Activated CD4-positive, alpha-beta T cell treated with anti-CD3 and anti-CD28 coated beads, Interleukin-2, amount 50 U/mL, for 16 hours (primary cell): ENCODE results near the gene AGAP1.
A peak's percentile ranks its signal among the peaks of the same experiment; 100 is the strongest.

Experiments used
- DNase-seq: peaks from one replicate; pipeline ENCODE4 v3.0.0-alpha.2; 2020

The AGAP1 gene

DNA sequence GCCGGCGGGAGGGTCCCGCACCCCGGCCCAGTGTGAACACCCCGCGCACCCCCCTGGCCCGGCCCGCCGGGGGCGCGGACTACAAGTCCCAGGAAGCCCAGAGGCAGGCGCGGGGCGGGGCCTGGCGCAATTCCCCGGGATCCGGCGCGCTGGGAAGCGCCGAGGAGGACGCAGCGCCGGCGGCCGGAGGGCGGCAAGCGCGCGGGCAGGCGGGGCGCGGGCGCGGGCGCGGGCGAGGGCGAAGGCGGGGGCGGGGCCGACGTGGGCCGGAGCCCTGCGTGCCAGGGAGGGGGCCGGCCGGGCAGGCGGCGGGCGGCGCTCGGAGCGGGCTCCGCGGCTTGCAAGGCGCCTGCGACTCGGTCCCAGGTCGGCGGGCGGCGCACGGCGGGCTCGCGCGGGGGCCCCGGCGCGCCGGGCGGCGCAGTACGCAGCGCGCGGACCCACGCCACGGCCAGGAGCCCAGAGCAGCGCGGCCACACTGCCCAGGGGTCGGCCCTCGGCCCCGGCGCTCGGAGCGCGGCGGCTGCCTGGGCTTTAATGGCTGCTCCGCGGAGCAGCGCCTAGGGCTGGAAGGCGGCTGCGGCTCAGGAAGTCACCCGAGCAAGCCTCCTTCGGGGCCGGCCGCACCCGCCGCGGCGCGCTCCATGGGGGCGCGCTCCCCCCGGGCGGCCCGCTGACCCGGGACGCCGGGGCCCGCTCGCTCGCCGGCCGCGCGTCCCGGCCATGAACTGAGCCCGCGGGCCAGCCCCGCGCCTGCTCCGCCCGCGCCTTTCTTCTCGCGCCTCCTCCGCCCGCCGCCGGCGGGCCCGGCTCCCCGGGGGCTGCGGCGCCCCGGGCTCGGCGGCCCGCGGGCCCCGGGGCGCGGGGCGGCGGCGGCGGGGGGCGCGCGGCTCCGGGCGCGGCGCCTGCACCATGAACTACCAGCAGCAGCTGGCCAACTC is at the start of gene AGAP1:
AGAP1 (plus strand) TSS at position 269 of the 941 bp plus-strand sequence.
- DNase-seq: peak; percentile 18

DNA sequence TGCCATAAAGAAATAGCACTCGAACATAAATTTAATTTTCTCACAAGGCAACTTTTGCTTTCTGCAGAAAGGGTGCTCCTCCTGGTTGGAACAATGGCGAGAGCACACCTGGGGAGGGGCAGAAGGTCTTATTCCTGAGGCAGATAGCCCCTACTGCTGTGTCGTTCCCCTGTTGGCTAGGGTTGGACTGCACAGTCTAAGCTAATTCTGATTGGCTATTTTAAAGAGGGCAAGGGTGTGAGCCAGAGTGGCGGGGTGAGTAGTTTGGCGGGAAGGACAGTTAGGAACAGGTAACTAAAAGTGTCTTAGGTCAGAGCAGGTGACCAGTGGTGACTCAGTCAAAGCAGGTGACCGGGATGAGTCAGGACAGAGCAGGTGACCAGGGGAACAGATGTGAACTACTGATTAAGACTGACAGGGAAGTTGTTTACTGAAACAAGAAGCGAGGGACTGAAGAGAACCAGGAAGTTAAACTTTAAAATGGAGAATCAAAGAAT is 49.7 kb upstream of the AGAP1 start:
- DNase-seq: no peak

DNA sequence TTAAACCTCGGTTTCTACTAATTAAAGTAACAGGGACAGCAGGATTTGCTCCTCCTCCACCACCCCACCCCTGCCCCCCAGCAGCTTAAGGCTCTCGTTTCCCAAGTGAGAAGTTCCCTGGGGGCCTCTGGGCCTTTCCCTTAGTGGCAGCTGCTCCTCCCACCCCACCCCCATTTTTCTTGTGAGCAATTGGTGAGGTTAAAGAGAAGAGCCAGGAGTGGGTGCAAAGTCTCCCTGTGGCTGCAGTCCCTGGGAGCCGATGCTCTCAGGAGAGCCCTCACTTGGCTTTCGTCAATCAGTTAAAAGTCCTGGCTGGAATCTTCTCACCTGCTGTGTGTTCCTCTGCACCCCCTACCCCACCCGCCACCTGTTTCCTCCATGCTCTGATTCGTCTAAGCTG is 48.7 kb upstream of the AGAP1 start:
- DNase-seq: no peak

DNA sequence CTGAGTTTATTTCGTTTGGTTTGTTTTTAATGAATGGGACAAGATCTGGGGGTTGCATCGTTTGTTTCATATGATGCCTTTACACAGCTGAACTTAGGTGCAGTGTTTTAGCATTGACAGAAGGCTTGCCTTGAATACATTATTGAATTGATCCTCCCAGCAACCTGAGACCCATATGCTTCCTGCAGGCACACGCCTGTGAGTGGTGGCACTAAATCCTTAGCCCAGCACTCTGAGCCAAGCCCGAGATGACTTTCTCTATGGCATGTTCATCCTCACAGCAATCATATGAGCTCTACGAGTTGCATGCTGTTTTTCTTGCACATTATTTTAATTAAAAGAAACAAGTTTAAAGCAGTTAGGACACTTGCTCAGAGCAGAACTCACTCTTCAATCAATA is 47.8 kb upstream of the AGAP1 start:
- DNase-seq: no peak

DNA sequence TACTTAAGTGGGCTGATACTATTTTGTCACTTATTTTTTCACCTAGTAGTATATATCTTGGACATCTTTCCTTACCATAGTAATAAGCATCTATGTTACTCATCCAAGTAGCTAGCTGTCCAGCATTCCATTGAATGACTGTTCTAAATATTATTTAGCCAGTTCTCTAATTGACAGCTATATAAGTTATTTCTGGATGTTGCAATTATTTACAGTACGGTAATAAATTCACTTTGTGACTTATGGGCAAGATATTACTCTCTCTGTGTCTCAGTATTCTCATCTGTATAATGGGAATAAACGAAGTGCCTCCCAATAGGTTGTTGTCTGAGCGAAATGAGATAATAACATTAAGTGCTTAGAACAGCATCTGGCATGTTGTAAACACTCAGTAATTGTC is 46.6 kb upstream of the AGAP1 start:
- DNase-seq: no peak

DNA sequence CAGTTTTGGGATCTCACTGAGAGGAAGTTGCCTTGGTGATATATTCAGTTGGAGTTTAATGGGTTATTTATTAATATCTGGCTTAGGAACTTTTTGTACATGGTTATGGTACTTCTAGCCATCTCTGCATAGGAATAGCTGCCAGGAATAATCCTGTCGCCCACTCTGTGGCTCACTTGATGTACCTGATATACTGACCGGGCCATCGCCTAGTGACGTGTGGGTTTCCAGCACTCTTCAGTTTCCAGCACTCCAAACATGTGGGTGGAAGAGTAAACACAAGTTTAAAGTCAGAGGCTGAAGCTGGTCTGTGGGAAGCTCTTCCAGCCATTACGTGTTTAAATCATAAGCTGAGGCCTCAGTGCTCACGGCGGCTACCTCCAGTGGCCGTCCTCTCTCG is 44.3 kb upstream of the AGAP1 start:
- DNase-seq: no peak

DNA sequence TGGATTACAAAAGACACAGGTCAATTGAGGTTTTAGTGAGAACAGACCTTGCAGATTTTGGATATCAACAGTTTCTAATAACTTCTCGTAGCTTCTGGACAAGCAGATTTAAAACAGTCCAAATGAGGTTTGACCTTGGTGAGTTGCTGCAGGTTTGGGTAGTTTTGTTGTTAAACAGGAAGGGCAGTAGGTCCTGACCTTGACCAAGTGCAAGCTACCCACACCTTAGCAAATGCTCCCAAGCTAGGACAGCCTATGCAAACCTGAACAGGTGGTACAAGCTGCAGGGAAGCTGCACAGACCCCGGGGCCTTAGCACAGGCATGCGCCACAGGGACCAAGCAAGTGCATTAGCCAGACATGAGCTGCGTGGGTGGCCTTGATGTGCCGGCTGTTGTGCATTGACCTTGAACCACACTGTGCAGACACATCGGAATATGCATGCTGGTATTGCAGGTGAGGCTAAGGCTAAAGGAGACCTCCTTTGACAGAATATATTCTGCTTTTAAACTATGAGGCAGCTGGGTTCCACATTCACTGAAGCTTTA is 40.2 kb upstream of the AGAP1 start:
- no peak for DNase-seq

DNA sequence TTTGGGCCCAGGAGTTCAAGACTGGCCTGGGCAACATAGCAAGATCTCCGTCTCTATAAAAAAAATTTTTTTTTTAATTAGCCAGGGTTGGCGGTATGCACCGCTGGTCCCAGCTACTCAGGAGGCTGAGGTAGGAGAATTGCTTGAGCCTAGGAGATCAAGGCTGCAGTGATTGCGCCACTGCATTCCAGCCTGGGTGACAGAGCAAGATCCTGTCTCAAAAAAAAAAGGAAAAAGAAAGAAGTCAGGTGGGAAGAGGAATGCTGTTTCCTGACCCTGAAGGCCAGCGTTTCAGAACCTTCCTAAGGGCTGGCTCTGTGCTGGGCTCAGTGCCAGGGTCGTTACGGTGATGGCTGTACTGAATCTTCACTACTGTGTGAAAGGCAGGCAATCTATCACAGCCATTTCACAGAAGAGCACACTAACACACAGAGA is 35.0 kb upstream of the AGAP1 start:
- DNase-seq: no peak

DNA sequence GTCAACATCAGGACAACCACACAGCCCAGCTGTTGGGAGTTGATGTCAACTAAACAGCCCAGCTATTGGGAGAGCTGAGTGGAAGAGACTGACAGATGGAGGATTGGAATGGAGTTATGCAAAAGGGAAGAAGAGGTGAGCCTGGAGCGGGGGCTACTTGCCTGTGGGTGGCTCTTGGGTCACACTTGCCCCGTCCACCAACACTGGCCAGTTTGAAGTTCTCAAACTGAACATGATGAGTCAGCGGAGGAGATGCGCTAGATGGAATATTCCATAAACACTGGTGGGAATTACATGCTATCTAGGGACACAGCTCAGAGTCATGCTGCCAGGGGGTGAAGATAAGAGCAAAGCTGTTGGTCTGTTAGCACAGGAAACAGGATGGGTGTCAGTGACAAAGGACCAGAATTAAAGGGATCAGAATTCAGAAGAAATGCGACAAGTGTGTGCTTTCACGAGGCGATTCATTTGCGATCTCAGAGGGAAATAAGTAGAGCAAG is 33.2 kb upstream of the AGAP1 start:
- DNase-seq: no peak

DNA sequence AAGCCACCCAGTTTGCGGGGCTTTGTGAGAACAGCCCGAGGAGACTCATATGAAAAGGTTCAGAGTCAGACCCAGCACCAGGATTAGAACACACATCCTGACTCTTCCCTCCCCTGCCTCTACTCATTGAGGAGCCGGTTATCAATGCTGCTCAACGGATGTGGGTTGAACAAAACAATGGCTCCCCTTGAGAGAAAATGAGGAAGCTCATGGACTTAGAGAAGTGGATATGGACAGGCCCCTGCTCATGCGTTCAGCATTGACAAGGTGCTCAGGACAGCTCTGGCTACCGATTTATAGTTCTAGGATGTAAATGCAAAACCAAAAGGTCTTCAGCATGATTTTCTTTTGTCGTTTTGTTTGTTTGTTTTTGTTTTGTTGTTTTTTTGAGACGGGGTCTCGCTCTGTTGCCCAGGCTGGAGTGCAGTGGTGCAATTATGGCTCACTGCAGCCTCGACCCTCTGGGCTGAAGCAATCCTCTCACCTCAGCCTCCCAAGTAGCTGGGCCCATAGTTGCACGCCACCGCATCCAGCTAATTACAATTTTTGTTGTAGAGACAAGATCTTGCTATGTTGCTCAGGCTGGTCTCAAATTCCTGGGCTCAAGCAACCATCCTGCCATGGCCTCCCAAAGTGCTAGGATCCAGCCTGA is 32.0 kb upstream of the AGAP1 start:
- DNase-seq: no peak

DNA sequence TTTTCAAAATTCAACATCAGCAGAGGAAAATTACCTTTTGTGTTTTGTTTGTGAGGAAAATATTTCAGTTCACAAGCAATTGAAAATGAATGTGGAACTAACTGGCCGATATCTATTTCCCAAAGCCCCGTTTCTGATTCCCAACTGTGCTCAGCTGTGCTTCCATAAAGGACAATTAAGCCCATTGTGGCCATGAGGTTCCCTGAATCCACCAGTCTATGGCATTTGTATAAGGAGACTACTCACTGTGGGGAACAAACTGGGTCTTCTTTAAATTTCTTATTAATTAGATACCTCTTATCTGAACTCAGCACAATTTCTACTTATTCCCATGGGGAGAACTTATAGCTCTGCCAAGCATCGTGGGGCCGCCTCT is 31.4 kb upstream of the AGAP1 start:
- no peak for DNase-seq

DNA sequence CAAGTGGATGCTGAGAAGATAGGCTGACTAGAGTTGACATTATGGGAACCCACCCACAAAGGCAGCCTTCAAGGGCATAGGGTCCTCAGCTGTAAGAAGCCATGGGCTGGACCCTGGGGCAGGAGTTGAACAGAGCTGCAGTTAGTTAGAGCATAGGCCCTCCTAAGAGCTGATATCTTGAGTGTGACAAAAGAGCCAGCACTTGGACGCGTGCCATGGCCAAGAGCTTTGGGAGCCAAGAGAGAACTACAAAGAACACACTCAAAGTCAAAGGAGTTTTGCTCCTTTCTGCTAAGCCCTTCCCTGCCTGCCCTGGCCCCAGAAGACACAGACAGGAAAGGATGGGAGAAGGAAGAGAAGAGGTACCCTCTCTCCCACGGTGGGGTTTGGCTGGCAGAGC is 29.9 kb upstream of the AGAP1 start:
- DNase-seq: no peak

DNA sequence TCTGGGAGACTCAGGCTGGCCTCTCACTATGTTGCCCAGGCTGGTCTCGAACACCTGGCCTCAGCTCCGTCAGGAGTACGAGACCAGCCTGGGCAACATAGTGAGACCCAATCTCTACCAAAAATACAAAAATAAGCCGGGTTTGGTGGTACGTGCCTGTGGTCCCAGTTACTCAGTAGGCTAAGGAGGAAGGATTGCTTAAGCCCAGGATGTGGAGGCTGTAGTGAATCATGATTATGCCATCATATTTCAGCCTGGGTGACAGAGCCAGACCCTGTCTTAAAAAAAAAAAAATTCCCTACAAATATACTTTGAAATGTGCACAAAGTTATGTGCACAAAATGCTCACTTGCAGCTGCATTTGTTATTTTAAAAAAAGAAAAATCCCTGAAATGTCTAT is 26.3 kb upstream of the AGAP1 start:
- DNase-seq: no peak

DNA sequence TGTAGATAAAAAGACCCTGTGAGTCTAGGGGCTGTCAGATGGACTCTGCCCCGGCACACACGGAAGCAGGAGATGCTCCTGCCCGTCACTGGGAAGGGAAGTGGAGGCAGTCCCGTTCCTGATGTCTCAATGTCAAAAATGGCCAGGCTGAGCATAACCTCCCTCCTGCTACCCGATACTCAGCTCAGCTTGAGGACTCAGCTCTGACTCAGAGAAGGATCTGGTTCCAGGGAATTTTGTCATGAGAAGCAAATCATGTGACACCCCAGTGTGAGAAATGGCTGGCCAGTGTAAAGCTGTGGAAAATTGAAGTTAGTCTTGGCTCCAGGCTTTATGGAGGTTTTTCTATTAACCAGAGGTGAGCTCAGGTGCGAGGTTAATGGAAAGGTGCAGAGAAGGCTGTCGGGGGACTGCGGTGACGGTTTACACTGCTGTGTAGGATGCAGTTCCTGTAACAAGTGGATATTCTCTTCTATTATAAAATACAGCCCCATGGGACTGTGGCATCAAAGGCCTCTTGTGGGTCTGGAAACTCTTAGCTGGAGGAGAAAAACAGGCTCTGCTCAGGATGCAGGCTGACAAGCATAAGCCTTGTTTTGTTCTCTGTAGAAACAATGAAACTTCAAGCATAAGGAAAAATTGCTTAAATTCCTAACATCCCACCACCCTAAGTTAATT is 24.7 kb upstream of the AGAP1 start:
- DNase-seq: no peak

DNA sequence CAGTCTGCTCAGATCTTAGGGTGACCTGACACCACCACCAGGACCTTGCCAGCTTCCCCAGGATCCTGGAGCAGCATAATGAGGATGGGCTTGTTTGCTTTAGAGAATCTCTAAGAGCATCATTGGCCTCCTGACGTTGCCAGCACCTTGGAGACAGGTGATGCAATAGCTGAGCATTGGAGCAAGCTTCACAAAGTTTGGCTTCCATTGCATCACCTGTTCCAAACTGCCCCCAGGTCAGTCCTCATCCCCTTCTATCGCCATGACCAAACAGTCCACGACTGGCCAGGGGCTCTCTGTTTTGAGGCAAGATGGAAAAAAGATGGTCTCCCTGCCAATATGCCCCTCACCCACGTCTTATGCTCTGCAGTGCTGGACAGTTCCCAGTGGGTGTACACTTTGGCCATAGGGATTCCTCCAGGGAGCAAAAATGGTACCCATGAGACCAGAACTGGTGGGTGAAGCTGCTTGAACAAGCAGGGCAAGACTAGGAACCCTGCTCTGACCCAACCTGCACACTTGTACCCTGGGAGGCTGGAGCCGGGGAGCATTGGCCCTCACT is 22.6 kb upstream of the AGAP1 start:
- DNase-seq: no peak

DNA sequence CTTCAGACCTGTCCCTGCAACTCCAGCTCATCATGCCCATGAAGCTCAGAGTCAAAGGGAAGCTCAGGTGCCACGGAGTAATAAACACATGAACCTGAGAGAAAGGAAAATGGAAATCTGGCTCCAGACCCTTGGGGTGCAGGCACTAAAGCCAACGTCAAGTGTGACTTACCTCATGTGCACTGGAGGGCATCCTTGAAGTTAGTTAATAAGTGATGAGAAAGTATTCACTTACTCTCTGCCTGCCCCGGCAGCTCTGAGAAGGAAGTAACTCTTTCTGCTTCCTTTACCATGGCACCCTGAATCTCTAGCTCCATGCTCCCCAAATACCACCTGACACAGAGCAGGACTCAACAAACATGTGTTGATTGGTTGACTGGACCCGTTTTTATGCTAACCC is 21.4 kb upstream of the AGAP1 start:
- no peak for DNase-seq

DNA sequence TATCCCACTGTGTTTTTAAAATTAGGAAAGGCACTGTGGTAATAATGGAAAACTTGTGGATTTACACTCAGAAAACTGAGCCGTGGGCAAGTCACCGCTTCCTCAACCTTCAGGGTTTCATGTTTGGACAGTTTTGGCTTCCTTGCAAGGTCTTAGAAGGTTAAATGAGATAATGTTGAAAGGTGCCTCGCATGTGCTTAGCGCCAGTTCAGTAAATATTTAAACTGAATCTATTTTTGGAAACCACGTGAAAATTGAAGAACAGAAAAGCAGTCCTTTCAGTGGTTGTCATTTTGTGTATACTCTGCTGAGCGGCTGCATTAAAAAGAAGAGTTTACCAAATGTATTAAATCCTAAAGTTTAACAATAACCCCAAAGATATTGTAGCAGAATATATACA is 15.2 kb upstream of the AGAP1 start:
- DNase-seq: no peak

DNA sequence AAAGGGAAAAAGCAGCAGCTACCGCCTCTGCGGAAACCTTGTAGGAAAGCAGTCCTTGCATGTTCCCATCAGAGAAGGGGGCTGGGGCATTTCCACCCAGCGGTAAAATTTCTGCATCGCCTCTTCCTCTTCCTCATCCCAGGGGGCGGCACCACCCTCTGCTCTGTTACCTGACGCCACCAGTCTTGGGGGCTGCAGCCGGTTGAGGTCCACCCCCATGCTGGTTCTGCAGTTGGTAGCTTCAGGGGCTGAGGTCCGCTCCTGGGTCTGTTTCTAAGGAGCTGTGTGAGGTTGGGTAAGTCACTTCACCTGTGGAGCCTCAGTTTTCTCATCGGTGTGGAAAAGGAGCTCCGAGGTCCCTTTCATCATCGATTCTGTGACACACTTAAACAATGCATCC is 14.2 kb upstream of the AGAP1 start:
- no peak for DNase-seq

DNA sequence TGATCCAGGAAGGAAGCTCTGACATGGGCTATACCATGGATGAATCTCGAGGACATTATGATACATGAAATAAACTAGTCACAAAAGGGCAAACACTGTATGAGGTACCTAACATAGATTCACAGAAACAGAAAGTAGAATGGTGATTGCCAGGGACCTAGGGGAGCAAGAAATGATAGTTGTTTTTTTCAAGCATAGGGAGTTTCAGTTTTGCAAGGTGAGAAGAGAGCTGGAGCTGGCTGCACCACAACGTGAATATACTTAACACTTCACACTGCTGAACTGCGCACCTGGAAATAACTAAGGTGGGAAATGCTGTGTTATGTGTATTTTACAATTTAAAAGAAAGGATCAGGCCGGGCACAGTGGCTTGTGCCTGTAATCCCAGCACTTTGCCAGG is 13.2 kb upstream of the AGAP1 start:
- DNase-seq: no peak

DNA sequence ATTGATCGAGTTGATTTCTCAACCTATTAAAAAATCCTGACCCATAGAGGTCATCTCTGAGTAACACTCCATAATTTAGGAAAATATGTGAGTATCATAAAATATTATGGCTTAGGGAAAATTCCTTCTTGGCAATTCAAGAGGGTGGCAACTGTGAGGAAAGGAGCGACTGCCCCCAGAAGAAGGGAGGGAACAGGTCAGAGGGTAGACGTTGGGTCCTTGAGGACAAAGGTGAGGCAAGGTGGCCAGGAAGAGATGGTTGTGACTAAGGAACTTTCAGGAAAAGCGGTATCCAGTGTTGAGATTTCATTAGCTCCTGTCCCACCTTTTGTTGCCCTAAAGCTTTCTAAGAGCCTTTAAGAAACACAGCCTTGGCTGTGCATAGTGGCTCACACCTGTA is 10.5 kb upstream of the AGAP1 start:
- DNase-seq: no peak

DNA sequence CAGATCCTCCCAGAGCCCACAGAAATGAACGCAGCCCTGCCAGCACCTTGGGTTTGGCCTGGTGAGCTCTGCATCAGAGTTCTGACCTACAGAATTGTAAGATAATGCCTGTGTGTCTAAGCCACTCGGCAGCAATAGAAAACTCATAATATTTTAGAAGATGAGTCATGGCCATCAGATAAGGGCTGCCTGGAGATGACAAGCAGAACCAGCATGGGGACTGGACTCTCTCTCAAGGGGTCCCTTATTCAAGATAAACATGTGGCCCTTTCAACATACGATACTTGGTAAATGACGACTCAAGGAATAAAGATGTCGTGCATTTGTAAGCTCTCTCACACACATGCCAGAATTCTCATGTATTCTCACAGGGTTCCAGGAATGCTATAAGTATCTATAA is 8.5 kb upstream of the AGAP1 start:
- DNase-seq: no peak

DNA sequence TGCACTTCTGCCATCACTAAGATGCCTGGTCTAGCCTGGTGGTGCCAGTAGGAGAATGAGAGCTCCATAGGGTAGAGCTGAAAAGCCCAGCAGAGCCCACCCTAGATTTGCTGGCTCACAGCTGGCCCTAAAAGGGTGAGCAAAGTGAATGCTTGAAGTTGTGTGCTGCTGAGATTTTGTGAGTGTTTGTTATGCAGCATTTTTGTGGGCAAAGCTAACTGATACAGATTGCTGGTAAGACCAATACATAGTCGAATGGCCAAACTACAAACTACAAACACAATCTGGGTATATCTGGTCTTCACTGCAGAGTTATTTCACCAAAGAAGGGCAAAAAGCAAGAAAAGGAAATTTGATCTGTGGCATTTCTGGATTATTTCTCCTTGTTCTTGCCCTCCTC is 7.1 kb upstream of the AGAP1 start:
- no peak for DNase-seq

DNA sequence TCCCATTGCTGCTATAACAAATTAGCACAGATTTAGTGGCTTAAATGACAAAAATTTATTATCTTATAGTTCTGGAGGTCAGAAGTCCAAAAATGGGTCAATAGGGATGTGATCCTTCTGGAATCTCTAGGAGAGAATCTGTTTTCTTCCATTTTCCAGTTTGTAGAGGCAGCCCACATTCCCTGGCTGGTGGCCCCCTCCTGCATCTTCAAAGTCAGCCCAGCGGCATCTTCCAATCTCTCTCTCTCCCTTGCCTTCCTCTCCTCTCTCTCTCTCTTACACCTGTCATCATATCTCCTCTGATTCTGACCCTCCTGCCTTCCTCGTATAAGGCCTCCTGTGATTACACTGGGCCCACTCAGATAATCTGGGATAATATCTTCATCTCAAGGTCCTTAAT is 3.9 kb upstream of the AGAP1 start:
- no peak for DNase-seq
